Parathyroid adenoma (tissue), 2 donors: Measurements from ENCODE around the gene EGFL6.

Source experiments
- H2AFZ ChIP-seq: fragments of 300-600 bp; sonication (generic); one replicate; pipeline ENCODE4 v1.7.0; 2017; ENCODE audit warnings: antibody characterized with exemption, mild to moderate bottlenecking
- H3K27ac ChIP-seq: fragments of 300-600 bp; sonication (generic); one replicate; pipeline ENCODE4 v1.7.0; 2017
- H3K27me3 ChIP-seq: fragments of 300-600 bp; sonication (generic); one replicate; pipeline ENCODE4 v1.7.0; 2017; ENCODE audit warnings: low read length; ENCODE audit not compliant: control insufficient read depth, insufficient read depth
- H3K36me3 ChIP-seq: fragments of 300-600 bp; sonication (generic); one replicate; pipeline ENCODE4 v1.7.0; 2017; ENCODE audit warnings: low read length; ENCODE audit not compliant: control insufficient read depth, insufficient read depth
- H3K4me1 ChIP-seq: fragments of 300-600 bp; sonication (generic); one replicate; pipeline ENCODE4 v1.7.0; 2017; ENCODE audit warnings: control low read depth
- H3K4me2 ChIP-seq: fragments of 300-600 bp; sonication (generic); one replicate; pipeline ENCODE4 v1.7.0; 2017; ENCODE audit warnings: low read length
- H3K4me3 ChIP-seq: fragments of 300-600 bp; sonication (generic); one replicate; pipeline ENCODE4 v1.7.0; 2017; ENCODE audit warnings: low read depth, low read length
- H3K79me2 ChIP-seq: fragments of 300-600 bp; sonication (generic); one replicate; pipeline ENCODE4 v1.7.0; 2017; ENCODE audit warnings: control low read depth
- H3K9ac ChIP-seq: fragments of 300-600 bp; sonication (generic); one replicate; pipeline ENCODE4 v1.7.0; 2017; ENCODE audit warnings: mild to moderate bottlenecking
- H3K9me3 ChIP-seq: fragments of 300-600 bp; sonication (generic); one replicate; pipeline ENCODE4 v1.7.0; 2017; ENCODE audit warnings: low read length; ENCODE audit not compliant: control insufficient read depth
- TF ChIP-seq, protein P1 (sequence below): fragments of 300-600 bp; sonication (generic); IDR thresholded peaks from one replicate; pipeline ENCODE4 v1.7.0; 2017; ENCODE audit warnings: antibody characterized with exemption, mild to moderate bottlenecking
- donor health status: primary hyperparathyroidism.

Gene EGFL6

DNA sequence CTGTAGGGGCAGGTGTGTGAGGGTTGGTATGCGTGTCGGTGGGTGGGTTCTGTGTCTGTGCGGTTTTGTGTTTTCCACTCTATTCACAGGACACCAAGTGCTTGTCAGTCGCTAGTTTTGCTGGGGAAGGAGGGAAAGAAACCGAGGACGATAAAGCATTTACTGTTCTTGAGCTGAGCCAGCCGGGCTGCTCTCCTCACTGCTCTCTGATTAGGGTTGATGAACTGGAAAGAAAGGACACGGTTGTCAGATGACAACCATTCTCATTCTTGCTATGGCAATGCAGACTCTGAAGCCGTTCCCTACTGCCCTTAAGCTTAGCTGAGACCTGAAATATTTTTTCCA lies 832 bp downstream of the EGFL6 start:
- TF ChIP-seq, protein P1, sequence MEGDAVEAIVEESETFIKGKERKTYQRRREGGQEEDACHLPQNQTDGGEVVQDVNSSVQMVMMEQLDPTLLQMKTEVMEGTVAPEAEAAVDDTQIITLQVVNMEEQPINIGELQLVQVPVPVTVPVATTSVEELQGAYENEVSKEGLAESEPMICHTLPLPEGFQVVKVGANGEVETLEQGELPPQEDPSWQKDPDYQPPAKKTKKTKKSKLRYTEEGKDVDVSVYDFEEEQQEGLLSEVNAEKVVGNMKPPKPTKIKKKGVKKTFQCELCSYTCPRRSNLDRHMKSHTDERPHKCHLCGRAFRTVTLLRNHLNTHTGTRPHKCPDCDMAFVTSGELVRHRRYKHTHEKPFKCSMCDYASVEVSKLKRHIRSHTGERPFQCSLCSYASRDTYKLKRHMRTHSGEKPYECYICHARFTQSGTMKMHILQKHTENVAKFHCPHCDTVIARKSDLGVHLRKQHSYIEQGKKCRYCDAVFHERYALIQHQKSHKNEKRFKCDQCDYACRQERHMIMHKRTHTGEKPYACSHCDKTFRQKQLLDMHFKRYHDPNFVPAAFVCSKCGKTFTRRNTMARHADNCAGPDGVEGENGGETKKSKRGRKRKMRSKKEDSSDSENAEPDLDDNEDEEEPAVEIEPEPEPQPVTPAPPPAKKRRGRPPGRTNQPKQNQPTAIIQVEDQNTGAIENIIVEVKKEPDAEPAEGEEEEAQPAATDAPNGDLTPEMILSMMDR = no peak
- Histone ChIP-seq H3K27ac (no peak overlapping the region), H3K9me3 (no peaks in the 10 kb centered on the region), H3K4me3 (no peak overlapping the region), H3K27me3 (no peaks in the 10 kb centered on the region), H3K36me3 (no peaks in the 10 kb centered on the region), H2AFZ (no peak overlapping the region), H3K4me1 (no peaks in the 10 kb centered on the region), H3K79me2 (no peaks in the 10 kb centered on the region), H3K9ac (no peak overlapping the region), H3K4me2 (no peak overlapping the region)

DNA sequence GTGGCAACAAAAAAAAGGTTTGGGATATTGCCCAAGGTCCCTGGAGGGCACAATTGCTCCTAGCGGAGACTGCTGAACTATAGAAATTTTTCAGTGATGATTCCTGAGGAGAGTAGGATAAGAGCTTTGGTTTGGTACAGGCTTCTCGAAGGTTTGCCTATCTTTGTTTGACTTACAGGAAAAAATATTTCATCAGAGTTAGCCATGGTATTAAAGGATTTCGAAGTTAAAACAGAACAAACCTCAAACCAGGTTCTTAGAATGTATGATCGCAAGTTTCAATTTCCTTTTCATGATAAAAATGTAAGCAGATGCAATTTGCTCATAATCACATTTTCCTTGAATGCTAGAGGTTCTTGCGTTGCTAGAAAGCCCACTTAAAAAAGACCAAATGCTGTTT lies 1.7 kb downstream of the EGFL6 start:
- Histone ChIP-seq H3K9me3 (no peaks in the 10 kb centered on the region), H3K79me2 (no peaks in the 10 kb centered on the region), H3K9ac (no peak overlapping the region), H2AFZ (no peak overlapping the region), H3K27me3 (no peaks in the 10 kb centered on the region), H3K36me3 (no peaks in the 10 kb centered on the region), H3K4me3 (no peak overlapping the region), H3K4me1 (no peaks in the 10 kb centered on the region), H3K27ac (no peak overlapping the region), H3K4me2 (no peak overlapping the region)
- TF ChIP-seq, protein P1 = no peak

DNA sequence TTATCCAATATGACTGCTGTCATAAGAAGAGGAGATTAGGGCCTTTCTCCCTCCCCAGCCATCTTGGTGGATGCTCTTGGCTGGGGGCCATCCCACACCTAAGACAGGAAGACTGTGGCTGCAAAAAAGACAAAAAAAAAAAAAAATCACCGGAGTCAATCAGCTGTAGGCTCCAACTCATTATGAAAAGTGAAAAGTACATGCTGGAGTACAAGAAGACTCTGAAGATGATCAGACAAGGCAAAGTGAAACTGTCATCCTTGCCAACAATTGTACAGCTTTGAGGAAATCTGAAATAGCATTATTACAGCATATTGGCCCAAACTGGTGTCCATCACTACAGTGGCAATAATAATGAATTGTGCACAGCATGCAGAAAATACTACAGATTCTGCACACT lies 5.2 kb downstream of the EGFL6 start:
- H3K79me2 ChIP-seq = no peaks in the 10 kb centered on the region
- no peak overlapping the region for H2AFZ ChIP-seq
- no peaks in the 10 kb centered on the region for H3K27me3 ChIP-seq
- no peaks in the 10 kb centered on the region for H3K9me3 ChIP-seq
- H3K4me2 ChIP-seq = no peak overlapping the region
- H3K36me3 ChIP-seq = no peaks in the 10 kb centered on the region
- TF ChIP-seq, protein P1 = no peak
- H3K27ac ChIP-seq = no peak overlapping the region
- no peaks in the 10 kb centered on the region for H3K4me1 ChIP-seq
- H3K4me3 ChIP-seq = no peak overlapping the region
- no peak overlapping the region for H3K9ac ChIP-seq

DNA sequence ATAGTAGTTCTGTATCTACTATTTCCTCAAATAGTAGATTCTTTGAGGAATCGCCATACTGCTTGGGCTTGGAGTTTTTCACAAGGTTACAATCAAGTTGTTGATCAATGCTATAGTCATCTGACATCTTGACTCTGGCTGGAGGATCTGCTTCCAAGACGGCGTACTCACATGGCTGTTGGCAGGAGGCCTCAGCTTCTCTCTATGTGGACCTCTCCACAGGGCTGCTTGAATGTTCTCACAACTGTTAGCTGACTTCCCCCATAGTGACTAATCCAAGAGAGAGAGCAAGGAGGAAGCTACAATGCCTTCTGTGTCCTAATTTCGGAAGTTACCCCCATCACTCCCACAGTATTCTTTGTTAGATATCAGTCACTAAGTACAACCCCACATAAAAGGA lies 10.3 kb downstream of the EGFL6 start:
- no peaks in the 10 kb centered on the region for H3K9me3 ChIP-seq
- no peaks in the 10 kb centered on the region for H3K36me3 ChIP-seq
- H2AFZ ChIP-seq = no peak overlapping the region
- H3K27ac ChIP-seq = no peak overlapping the region
- H3K27me3 ChIP-seq = no peaks in the 10 kb centered on the region
- no peak overlapping the region for H3K9ac ChIP-seq
- TF ChIP-seq, protein P1 = no peak
- H3K4me3 ChIP-seq = no peak overlapping the region
- H3K4me2 ChIP-seq = no peak overlapping the region
- no peaks in the 10 kb centered on the region for H3K79me2 ChIP-seq
- H3K4me1 ChIP-seq = no peaks in the 10 kb centered on the region

DNA sequence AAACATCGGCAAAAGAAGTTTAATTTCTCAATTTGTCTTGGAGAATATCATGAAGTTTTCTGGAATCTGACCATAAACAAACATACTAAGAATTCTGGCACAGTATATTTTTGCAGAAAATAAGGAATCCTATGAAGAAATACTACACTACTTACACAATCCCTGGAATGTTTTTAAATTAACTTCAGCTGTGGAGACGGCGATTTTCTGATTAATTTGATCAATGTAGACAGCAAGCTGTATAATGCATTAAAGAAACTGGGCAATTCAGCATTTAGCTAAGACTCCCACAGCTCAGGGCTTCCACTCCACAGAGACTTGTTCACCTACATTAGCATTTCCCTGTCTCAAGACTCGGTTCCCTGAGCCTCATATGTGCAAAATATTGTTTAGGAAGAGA lies 12.2 kb downstream of the EGFL6 start:
- Histone ChIP-seq H3K36me3 (no peaks in the 10 kb centered on the region), H3K4me1 (no peaks in the 10 kb centered on the region), H2AFZ (no peak overlapping the region), H3K9ac (no peak overlapping the region), H3K4me3 (no peak overlapping the region), H3K27me3 (no peaks in the 10 kb centered on the region), H3K79me2 (no peaks in the 10 kb centered on the region), H3K27ac (no peak overlapping the region), H3K9me3 (no peaks in the 10 kb centered on the region), H3K4me2 (no peak overlapping the region)
- TF ChIP-seq, protein P1 = no peak
